Measurements from ENCODE around the gene CYB5R4. TPM values are rescaled to one million over a fixed set of nuclear protein-coding genes. Genes with fewer than 3 reads are reported as not detected.

CYB5R4 gene
- polyA plus RNA-seq (ENCODE audit: insufficient read length in 3 of 3), result 10 to 100 TPM in 2 of 3 donors, 1 to 10 TPM in 1; 9.6 to 12.2 (median 10.2) TPM

- peak; percentile 88 to 94 (median 89) for DNase-seq (ENCODE audit: low read depth in 3 of 3, low spot score in 2 of 3)
Measured at GRCh38 chr6:83859410-83860358, at the start of gene CYB5R4. CYB5R4 (plus strand) TSS chr6:83859689; CDS start chr6:83859783, 94 bp downstream.

DNA sequence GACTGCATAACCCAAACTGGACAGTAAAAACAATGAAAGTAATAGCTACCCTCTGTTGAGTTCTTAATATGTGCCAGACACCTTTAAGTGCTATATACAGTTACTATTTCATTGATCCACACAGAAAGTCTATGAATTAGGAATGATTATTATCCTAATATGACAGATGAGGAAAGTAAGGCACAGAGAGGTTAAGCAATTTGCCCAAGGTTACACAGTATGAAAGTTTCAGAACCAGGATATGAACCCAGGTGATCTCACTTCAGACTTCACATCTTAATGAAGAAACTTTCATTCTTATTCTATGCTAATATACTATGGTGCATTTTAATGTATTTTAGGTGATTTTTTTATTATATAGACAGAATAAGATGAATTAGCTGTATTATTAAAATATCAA, 46.9 kb upstream of the CYB5R4 start:
- DNase-seq (ENCODE audit: low read depth in 3 of 3, low spot score in 2 of 3), result no peak

GRCh38 chr6:83815631-83816272, 43.7 kb upstream of the CYB5R4 start:
- peak in 1 of 3 donors; percentile 2 for DNase-seq (ENCODE audit: low read depth in 3 of 3, low spot score in 2 of 3)

DNA sequence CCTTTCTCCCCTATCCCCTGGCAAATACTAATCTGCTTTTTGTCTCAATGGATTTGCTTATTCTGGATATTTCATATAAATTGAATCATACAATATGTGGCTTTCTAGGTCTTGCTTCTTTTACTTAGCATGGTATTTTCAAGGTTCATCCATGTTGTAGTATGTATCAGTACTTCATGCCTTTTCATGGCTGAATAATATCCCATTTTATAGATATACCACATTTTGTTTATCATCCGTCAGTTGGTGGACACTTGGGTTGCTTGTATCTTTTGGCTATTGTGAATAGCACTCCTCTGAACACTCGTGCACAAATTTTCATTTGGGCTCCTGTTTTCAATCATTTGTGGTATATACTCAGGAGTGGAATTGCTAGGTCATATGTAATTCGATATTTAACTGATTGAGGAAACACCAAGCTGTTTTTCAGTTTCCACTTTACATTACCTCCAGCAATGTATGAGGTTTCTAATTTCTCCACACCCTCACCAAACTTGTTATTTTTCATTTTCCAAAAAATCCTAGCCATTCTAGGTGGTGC, 36.8 kb upstream of the CYB5R4 start:
- no peak for DNase-seq (ENCODE audit: low read depth in 3 of 3, low spot score in 2 of 3)

DNA sequence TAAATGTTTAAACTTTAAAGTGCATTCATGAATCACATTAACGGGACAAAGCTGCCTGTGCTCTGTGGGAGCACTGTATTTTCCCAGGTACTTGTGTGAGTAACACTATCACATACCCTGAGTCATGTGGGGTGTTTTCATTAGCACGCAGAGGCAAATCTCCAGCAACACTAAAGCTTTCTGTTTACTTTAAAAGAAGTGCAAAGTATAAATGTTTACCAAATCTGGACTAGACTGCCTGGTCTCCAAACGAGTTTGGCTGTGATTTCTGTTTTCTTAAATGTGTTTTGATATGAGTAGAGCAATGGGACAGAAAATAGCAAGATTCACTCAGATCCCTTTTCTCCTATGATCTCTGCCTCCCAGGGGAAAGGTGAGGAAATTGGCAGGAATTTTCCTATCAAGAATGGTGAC, 35.1 kb upstream of the CYB5R4 start:
- no peak for DNase-seq (ENCODE audit: low read depth in 3 of 3, low spot score in 2 of 3)

GRCh38 chr6:83824831-83825230, 34.7 kb upstream of the CYB5R4 start:
- DNase-seq (ENCODE audit: low read depth in 3 of 3, low spot score in 2 of 3), result no peak

- DNase-seq (ENCODE audit: low read depth in 3 of 3, low spot score in 2 of 3), result no peak
Measured at GRCh38 chr6:83827050-83827449, 32.4 kb upstream of the CYB5R4 start.

GRCh38 chr6:83838727-83839126, 20.8 kb upstream of the CYB5R4 start:
- DNase-seq (ENCODE audit: low read depth in 3 of 3, low spot score in 2 of 3), result no peak

GRCh38 chr6:83844170-83844569, 15.3 kb upstream of the CYB5R4 start:
- no peak for DNase-seq (ENCODE audit: low read depth in 3 of 3, low spot score in 2 of 3)

- no peak for DNase-seq (ENCODE audit: low read depth in 3 of 3, low spot score in 2 of 3)
Measured at GRCh38 chr6:83846291-83846690, 13.2 kb upstream of the CYB5R4 start.

- DNase-seq (ENCODE audit: low read depth in 3 of 3, low spot score in 2 of 3), result no peak
Measured at GRCh38 chr6:83847179-83847578, 12.3 kb upstream of the CYB5R4 start.

DNA sequence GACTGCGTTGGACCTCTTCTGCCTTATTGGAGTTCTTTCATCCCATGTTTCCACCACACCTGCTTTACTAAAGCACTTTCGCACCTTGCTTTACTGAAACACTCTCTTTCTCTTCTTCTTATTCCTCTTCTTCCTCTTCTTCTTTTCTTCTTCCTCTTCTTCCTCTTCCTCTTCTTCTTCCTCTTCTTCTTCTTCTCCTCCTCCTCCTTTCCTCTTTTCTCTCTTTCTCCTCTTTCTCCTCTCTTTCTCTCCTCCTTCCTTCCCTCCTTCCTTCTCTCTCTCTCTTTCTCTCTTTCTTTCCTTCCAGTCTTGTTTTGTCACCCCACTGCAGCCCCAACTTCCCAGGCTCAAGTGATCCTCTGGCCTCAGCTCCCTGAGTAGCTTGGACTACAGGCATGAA, 10.4 kb upstream of the CYB5R4 start:
- DNase-seq (ENCODE audit: low read depth in 3 of 3, low spot score in 2 of 3), result no peak

DNA sequence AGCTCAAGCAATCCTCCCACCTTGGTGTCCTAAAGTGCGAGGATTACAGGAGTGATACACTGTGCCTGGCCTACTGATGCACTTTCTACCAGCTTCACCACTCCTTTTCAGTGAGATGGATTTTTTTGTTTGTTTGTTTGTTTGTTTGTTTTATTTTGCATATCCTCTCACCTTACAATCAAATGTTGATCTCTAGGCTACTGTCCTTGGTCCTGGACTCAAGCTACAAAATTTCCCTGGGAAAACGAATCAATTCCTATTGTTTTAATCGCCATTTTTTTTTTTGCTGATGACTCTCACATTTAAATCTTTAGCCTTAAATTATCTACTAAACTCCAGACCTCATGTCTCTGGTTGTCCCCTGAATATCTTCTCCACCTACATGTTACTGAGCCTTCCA, 9.9 kb upstream of the CYB5R4 start:
- no peak for DNase-seq (ENCODE audit: low read depth in 3 of 3, low spot score in 2 of 3)

DNA sequence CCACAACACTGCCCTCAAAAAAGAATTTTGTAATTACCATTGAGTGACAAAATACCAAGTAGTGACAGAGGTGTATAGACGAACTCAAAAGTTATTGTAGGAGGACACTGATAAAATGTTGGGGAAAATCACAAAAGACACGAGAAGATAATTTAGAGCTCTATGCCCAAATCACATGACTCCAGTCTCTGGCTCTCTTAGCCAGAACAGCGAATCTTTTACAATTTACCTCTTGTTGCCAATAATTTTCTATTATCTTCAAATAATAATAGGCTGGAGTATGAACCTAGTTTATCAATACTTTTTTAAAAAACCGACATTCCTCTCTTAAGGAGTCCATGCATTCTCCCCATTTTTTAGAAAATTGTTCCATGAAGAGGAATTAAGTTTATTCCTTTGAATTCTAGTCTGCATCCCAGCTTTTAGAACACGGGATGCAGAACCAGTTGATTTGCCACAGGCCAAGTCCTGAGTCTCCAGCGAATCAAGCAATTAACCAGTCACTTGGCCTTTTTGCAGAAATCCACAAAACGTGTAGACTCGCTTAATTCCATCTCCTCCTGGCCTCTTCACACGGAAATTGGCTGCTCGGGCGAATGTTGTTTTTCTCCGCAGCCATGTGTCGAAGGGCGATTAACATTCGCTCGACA, 6.8 kb upstream of the CYB5R4 start:
- no peak for DNase-seq (ENCODE audit: low read depth in 3 of 3, low spot score in 2 of 3)

GRCh38 chr6:83853178-83854000, 6.1 kb upstream of the CYB5R4 start, which contains the start of gene RIPPLY2:
RIPPLY2 (plus strand) TSS chr6:83853360; CDS start chr6:83853417, 57 bp downstream.
- DNase-seq (ENCODE audit: low read depth in 3 of 3, low spot score in 2 of 3), result no peak

- DNase-seq (ENCODE audit: low read depth in 3 of 3, low spot score in 2 of 3), result no peak
Measured at GRCh38 chr6:83854001-83854501, 5.4 kb upstream of the CYB5R4 start.

DNA sequence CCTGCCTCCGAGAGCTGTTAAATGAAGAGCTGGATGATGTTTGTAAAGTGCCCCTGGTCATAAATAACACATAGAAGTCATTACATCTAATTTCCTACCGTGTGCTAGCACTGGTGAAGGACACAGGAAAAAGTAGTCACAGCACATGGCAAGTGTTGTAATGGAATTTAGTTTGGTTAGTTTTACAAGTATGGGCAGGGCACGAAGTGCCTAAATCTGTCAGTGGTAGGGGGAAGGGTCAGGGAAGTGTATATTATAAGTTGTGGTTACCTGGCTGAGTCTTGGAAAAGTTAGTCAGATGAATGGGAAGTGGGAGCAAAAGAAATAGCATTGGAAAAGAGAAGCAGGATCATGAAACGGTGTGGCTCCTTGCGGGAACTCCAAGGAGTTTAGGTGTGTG, 4.7 kb upstream of the CYB5R4 start:
- no peak for DNase-seq (ENCODE audit: low read depth in 3 of 3, low spot score in 2 of 3)

DNA sequence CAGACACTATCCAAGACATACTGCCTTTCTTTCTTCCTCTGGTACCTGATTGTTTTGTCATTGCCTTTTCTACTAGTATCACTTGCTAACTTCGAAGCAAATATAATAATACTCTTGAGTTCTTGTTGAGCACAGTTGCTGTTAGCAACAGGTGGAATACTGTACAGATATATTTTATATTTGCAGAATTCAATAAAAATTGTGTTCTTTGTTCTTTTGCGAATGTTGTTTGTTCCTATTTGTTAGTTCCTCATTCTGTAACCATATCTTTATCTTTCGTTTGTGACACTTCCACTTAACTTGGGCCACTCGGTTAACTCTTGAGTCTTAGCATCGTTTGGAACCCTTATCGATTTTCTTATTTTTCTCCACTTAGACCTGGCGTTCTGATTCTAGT, 868 bp downstream of the CYB5R4 start:
- no peak for DNase-seq (ENCODE audit: low read depth in 3 of 3, low spot score in 2 of 3)

- no peak for DNase-seq (ENCODE audit: low read depth in 3 of 3, low spot score in 2 of 3)
Measured at GRCh38 chr6:83860782-83861495, 1.4 kb downstream of the CYB5R4 start.
